Ovary (tissue), 9 donors: Measurements from ENCODE around the gene ZNF662. TPM values are rescaled to one million over a fixed set of nuclear protein-coding genes. Genes with fewer than 3 reads are reported as not detected.

Source experiments
- DNase-seq, 5 donors: peaks; one replicate each; pipeline ENCODE4 v3.0.0-alpha.2; 2019 to 2020
- H3K27ac ChIP-seq, 2 donors: fragments of 200-600 bp; one replicate each; pipeline versions ENCODE4 v1.5.1 to v1.8.0; 2019 to 2022
- H3K27me3 ChIP-seq: fragments of 200-600 bp; one replicate; pipeline ENCODE4 v1.8.0; 2022
- H3K36me3 ChIP-seq: fragments of 200-600 bp; sonication (generic); one replicate; pipeline ENCODE4 v1.5.1; 2019
- H3K4me1 ChIP-seq: one replicate; pipeline ENCODE4 v1.8.1; 2013; ENCODE audit warnings: mild to moderate bottlenecking, moderate library complexity; ENCODE audit not compliant: insufficient read depth
- H3K4me3 ChIP-seq: fragments of 200-600 bp; sonication (generic); one replicate; pipeline ENCODE4 v1.5.1; 2017
- H3K9me3 ChIP-seq, 2 donors: fragments of 200-600 bp in 1 of 2; sonication (generic) in 1 of 2; one replicate each; pipeline versions ENCODE4 v1.5.1 to v1.8.1; 2013 to 2019; ENCODE audit warnings: mild to moderate bottlenecking in 1 of 2, moderate library complexity in 1 of 2
- EP300 ChIP-seq: sonication (generic); formaldehyde crosslinking; IDR thresholded peaks from one replicate; pipeline ENCODE4 v1.6.1; 2017; ENCODE audit warnings: antibody characterized with exemption
- POLR2A ChIP-seq: fragments of 450-650 bp; IDR thresholded peaks from one replicate; pipeline ENCODE4 v1.6.1; 2017; ENCODE audit warnings: antibody characterized with exemption, mild to moderate bottlenecking, moderate library complexity
- WGBS, 3 donors: extraction: QIAGEN DNeasy Blood & Tissue Kit in 1 of 3; methylation state at CpG; one replicate each; pipeline versions ENCODE4 v1.1.5 to v1.1.7; 2013 to 2017; 5-methylcytosine and 5-hydroxymethylcytosine counted together
- intact Hi-C, 4 donors: fragments of 100-400 bp; cut with DNase I; formaldehyde crosslinking; loops; one replicate each; pipeline versions ENCODE4 v1.11.0 to v1.15.1; 2022 to 2023
- polyA plus RNA-seq, 2 donors: library from polyadenylated mRNA; stranded (reverse); fragments of 200-250 nt in 1 of 2; fragments of 350-450 nt in 1 of 2; fragmentation: Illumina TruSeq in 1 of 2; extraction: RNeasy Lipid Tissue Mini Kit (QIAGEN cat#74804) in 1 of 2; gene quantifications; one replicate each; pipeline ENCODE4 v1.2.3, GENCODE V29; 2013 to 2014
- total RNA-seq, 7 donors: library from RNA; depleted of rRNA in 2 of 7; stranded (reverse); fragments of >200 nt in 2 of 7; fragmentation: NEBNext Ultra II Directional in 3 of 7; extraction: Animal tissue kit (Norgen Biotek cat#: 25700) in 3 of 7; gene quantifications; one replicate each; pipeline versions ENCODE4 v1.1.0 to v1.2.4, GENCODE V29; 2016 to 2023
- TF ChIP-seq, protein P1 (sequence below), 3 donors: fragments of 450-650 bp in 2 of 3; fragments of 200-600 bp in 1 of 3; IDR thresholded peaks; one replicate each; pipeline versions ENCODE4 v1.5.1 to v1.8.0; 2016 to 2022; ENCODE audit warnings: antibody characterized with exemption in 3 of 3, mild to moderate bottlenecking in 1 of 3
- donor health status: DM: no; HTN: no; CAD: no; lungs with moderate emphysema.
- donor health status: DM: no; HTN: no; CAD: no.
- donor health status: Bipolar disorder and iron deficiency.
- donor health status: DM: yes; HTN: yes; CAD: no.
- donor health status: DM: no; HTN: no; CAD: no.
- donor health status: DM: yes; HTN: yes; CAD: no.

The ZNF662 gene
- total and polyA plus RNA-seq, 9 donors = 8.1 to 29.8 (median 19.8) TPM

DNA sequence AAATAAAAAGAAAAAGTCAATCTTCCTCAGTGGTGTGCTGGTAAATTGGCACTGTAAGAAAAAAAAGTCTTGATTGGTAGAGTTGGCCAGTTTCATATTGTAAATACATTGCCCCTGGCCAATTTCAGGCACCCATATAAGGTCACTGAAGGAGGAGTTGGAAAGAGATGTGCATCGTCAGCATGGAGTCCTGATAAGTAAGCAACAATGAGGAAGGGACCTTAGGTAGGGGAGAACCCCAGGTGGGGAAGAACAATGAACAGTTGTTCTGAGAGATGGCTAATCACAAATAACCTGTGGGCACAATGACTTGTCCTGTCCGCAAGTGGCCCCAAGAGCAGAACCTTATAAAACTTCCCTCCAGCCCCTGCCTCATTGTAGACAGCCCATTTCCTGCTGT is 21.6 kb upstream of the ZNF662 start:
- Histone ChIP-seq H3K9me3 (no peaks in the 10 kb centered on the region), H3K27me3 (no peaks in the 10 kb centered on the region), H3K4me1 (peaks cover 4% of the 10 kb centered on the region), H3K36me3 (no peaks in the 10 kb centered on the region), H3K4me3 (no peak overlapping the region), H3K27ac (no peak overlapping the region)
- no peak for DNase-seq
- intact Hi-C loops = loop anchor here in 1 of 4 donors (5.0 kb wide), 1 partner anchor 102 kb away; no protein-coding TSS in a partner anchor
- WGBS, 3 donors = 72 to 90% (median 82%) methylated on average over 2 of the region's 2 CpGs
- TF ChIP-seq POLR2A (no peak), EP300 (no peak)
- TF ChIP-seq, protein P1, sequence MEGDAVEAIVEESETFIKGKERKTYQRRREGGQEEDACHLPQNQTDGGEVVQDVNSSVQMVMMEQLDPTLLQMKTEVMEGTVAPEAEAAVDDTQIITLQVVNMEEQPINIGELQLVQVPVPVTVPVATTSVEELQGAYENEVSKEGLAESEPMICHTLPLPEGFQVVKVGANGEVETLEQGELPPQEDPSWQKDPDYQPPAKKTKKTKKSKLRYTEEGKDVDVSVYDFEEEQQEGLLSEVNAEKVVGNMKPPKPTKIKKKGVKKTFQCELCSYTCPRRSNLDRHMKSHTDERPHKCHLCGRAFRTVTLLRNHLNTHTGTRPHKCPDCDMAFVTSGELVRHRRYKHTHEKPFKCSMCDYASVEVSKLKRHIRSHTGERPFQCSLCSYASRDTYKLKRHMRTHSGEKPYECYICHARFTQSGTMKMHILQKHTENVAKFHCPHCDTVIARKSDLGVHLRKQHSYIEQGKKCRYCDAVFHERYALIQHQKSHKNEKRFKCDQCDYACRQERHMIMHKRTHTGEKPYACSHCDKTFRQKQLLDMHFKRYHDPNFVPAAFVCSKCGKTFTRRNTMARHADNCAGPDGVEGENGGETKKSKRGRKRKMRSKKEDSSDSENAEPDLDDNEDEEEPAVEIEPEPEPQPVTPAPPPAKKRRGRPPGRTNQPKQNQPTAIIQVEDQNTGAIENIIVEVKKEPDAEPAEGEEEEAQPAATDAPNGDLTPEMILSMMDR (IDR thresholded peaks at IDR 0.05) = no peak

DNA sequence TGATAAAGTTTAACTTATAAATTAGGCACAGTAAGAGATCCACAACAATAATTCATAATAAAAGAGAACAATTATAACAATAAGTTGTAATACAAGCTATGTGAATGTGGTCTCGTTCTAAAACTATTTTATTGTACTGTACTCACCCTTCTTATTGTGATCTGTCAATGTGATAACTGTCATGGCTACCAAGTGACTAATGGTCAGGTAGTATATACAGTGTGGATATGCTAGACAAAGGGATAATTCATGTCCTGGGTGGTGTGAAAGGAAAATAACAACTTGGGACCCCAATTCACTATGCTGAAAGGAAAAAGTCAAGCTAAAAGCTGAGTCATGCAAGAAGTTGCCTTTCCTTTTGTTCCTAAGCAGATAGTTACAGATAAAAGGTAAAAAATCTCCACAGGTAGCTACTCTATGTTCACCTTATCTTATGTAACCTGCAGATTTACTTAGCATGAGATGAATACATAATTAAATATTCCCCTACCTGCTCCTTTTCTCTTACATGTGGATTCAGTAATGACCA is 19.6 kb upstream of the ZNF662 start:
- TF ChIP-seq EP300 (no peak), POLR2A (no peak)
- TF ChIP-seq, protein P1 (IDR thresholded peaks at IDR 0.05) = no peak
- DNase-seq = no peak
- no peaks in the 10 kb centered on the region for H3K27me3 ChIP-seq
- no peak overlapping the region for H3K27ac ChIP-seq
- H3K4me3 ChIP-seq = no peak overlapping the region
- H3K4me1 ChIP-seq = no peaks in the 10 kb centered on the region
- H3K36me3 ChIP-seq = no peaks in the 10 kb centered on the region
- intact Hi-C loops = no loop called here
- WGBS, 3 donors = 71 to 82% (median 72%) methylated on average over 1 of the region's 1 CpG
- H3K9me3 ChIP-seq = no peaks in the 10 kb centered on the region

DNA sequence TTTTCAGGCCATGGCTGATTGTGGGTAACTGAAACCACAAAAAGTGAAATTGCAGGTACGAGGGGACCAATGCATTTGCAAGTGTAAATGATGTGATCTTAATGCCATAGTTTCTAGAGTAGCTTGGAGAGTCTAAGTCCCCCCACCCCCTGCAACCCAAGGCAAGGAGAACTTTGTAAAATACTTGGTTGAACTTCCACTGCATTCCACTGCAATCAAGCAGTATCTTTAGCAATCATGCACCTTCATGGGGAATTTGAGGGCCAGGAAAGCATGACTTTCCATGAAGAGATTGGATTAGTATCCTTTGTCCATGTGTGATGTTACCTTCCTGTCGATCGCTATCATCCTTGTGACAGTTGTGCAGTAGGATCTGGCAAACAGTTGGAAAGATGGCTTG is 18.9 kb upstream of the ZNF662 start:
- intact Hi-C loops = no loop called here
- Histone ChIP-seq H3K36me3 (no peaks in the 10 kb centered on the region), H3K27me3 (no peaks in the 10 kb centered on the region), H3K9me3 (no peaks in the 10 kb centered on the region), H3K27ac (no peak overlapping the region), H3K4me3 (no peak overlapping the region), H3K4me1 (no peaks in the 10 kb centered on the region)
- DNase-seq = no peak
- TF ChIP-seq POLR2A = no peak
- TF ChIP-seq EP300 = no peak
- TF ChIP-seq, protein P1 (IDR thresholded peaks at IDR 0.05) = no peak
- 86 to 88% (median 87%) methylated on average over 3 of the region's 3 CpGs for WGBS, 3 donors

DNA sequence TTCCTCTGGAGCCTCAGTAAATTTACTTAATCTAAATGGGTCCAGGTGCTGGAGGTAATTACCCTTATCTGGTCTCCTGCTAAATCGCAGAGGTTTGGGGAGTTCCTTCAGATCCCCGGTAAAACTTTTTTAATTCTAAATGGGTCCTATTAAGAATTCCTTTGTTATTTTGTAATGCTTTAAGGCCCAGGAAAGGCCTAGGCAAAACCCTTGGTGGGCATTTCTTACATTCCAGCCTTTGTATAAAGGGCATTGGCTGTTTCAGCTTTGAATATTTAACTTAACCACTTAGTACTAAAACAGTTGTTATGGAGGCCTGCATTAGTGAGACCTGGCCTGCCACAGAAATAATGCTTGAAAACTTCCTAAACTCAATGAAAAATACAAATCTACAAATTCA is 14.9 kb upstream of the ZNF662 start:
- Histone ChIP-seq H3K9me3 (no peaks in the 10 kb centered on the region), H3K4me3 (no peak overlapping the region), H3K27me3 (no peaks in the 10 kb centered on the region), H3K4me1 (no peaks in the 10 kb centered on the region), H3K36me3 (no peaks in the 10 kb centered on the region), H3K27ac (no peak overlapping the region)
- 46 to 56% (median 54%) methylated on average over 2 of the region's 2 CpGs for WGBS, 3 donors
- intact Hi-C loops = no loop called here
- no peak for TF ChIP-seq EP300
- no peak for DNase-seq

DNA sequence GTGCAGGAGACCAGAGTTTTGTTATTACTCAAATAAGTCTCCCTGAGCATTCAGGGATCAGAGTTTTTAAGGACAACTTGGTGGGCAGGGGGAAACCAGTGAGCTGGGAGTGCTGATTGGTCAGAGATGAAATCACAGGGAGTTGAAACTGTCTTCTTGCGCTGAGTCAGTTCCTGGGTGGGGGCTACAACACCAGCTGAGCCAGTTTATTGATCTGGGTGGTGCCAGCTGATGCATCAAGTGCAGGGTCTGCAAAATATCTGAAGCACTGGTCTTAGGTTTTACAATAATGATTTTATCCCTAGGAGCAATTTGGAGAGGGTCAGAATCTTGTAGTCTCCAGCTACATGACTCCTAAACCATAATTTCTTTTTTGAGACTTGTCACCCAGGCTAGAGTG is 13.8 kb upstream of the ZNF662 start:
- no peak overlapping the region for H3K27ac ChIP-seq
- no peaks in the 10 kb centered on the region for H3K9me3 ChIP-seq
- DNase-seq = no peak
- H3K4me1 ChIP-seq = no peaks in the 10 kb centered on the region
- TF ChIP-seq, protein P1 (IDR thresholded peaks at IDR 0.05) = no peak
- TF ChIP-seq EP300 = no peak
- TF ChIP-seq POLR2A = no peak
- WGBS, 3 donors = 75 to 98% (median 95%) methylated on average over 1 of the region's 1 CpG
- H3K27me3 ChIP-seq = no peaks in the 10 kb centered on the region
- H3K4me3 ChIP-seq = no peak overlapping the region
- intact Hi-C loops = no loop called here
- no peaks in the 10 kb centered on the region for H3K36me3 ChIP-seq
